Hematopoietic multipotent progenitor cell treated with erythropoietin and hydrocortisone succinate and interleukin-3 and kit ligand, for 17 days (in vitro differentiated cells): ENCODE measurements around the gene S100PBP.

ENCODE experiments used
- DNase-seq: peaks from one replicate; pipeline ENCODE4 v3.0.0-alpha.2; 2015; ENCODE audit warnings: low spot score

S100PBP gene

GRCh38 chr1:32817159-32817814 lies at the start of gene S100PBP, which contains the start of gene YARS1:
TSS of gene S100PBP (plus strand) at chr1:32817653. CDS start at chr1:32826100, 8,447 bp downstream.
TSS of gene YARS1 (minus strand) at chr1:32817358. CDS start at chr1:32817244, 114 bp downstream.
- peak; percentile 97 for DNase-seq

- no peak for DNase-seq
Measured at GRCh38 chr1:32768110-32768850, 49.2 kb upstream of the S100PBP start.

GRCh38 chr1:32769524-32770220 lies 47.8 kb upstream of the S100PBP start:
- no peak for DNase-seq

GRCh38 chr1:32770221-32770731 lies 47.2 kb upstream of the S100PBP start:
- no peak for DNase-seq

GRCh38 chr1:32770741-32771548 lies 46.5 kb upstream of the S100PBP start:
- DNase-seq = no peak

- no peak for DNase-seq
Measured at GRCh38 chr1:32771561-32772280, 45.7 kb upstream of the S100PBP start.

- DNase-seq = no peak
Measured at GRCh38 chr1:32772281-32773017, 45.0 kb upstream of the S100PBP start.

GRCh38 chr1:32773018-32773763 lies 44.3 kb upstream of the S100PBP start:
- DNase-seq = peak; percentile 87

GRCh38 chr1:32773764-32774463 lies 43.5 kb upstream of the S100PBP start:
- DNase-seq = no peak

- DNase-seq = no peak
Measured at GRCh38 chr1:32774464-32774808, 43.0 kb upstream of the S100PBP start.

GRCh38 chr1:32774950-32775634 lies 42.4 kb upstream of the S100PBP start:
- DNase-seq = no peak

GRCh38 chr1:32775640-32776337 lies 41.7 kb upstream of the S100PBP start:
- no peak for DNase-seq

- DNase-seq = no peak
Measured at GRCh38 chr1:32779242-32779641, 38.2 kb upstream of the S100PBP start.

- DNase-seq = no peak
Measured at GRCh38 chr1:32780005-32780404, 37.4 kb upstream of the S100PBP start.

GRCh38 chr1:32780628-32781234 lies 36.7 kb upstream of the S100PBP start:
- no peak for DNase-seq

- no peak for DNase-seq
Measured at GRCh38 chr1:32782086-32782485, 35.4 kb upstream of the S100PBP start.

GRCh38 chr1:32783851-32784250 lies 33.6 kb upstream of the S100PBP start:
- no peak for DNase-seq
